Breast epithelium (tissue), 4 donors: ENCODE measurements around the gene OPHN1. TPM values are rescaled to one million over a fixed set of nuclear protein-coding genes. Genes with fewer than 3 reads are reported as not detected.

Experiments used
- DNase-seq, 2 donors: peaks; one replicate each; pipeline ENCODE4 v3.0.0-alpha.2; 2019; ENCODE audit warnings: low spot score in 2 of 2
- H3K27ac ChIP-seq, 2 donors: fragments of 200-600 bp; sonication (generic) in 1 of 2; one replicate each; pipeline ENCODE4 v1.5.1; 2016 to 2019; ENCODE audit warnings: mild to moderate bottlenecking in 1 of 2
- H3K27me3 ChIP-seq, 2 donors: fragments of 200-600 bp; sonication (generic) in 1 of 2; one replicate each; pipeline versions ENCODE4 v1.5.1 to v1.6.0; 2017 to 2019; ENCODE audit warnings: control low read depth in 1 of 2, mild to moderate bottlenecking in 1 of 2
- H3K36me3 ChIP-seq: fragments of 200-600 bp; one replicate; pipeline ENCODE4 v1.5.1; 2019
- H3K4me1 ChIP-seq, 2 donors: fragments of 200-600 bp; sonication (generic); one replicate each; pipeline ENCODE4 v1.5.1; 2016 to 2019; ENCODE audit warnings: control low read depth in 1 of 2
- H3K4me3 ChIP-seq, 3 donors: fragments of 200-600 bp; sonication (generic); 1 replicate in 2 of 3; 2 replicates in 1 of 3; pipeline ENCODE4 v1.5.1; 2016 to 2019; ENCODE audit warnings: mild to moderate bottlenecking in 3 of 3, moderate library complexity in 2 of 3
- H3K9me3 ChIP-seq, 2 donors: fragments of 200-600 bp; sonication (generic) in 1 of 2; one replicate each; pipeline ENCODE4 v1.5.1; 2016 to 2019; ENCODE audit warnings: control low read depth in 1 of 2
- CTCF ChIP-seq, 3 donors: fragments of 450-650 bp; IDR thresholded peaks; one replicate each; pipeline ENCODE4 v1.5.1; 2016 to 2017; ENCODE audit warnings: antibody characterized with exemption in 3 of 3, mild to moderate bottlenecking in 3 of 3, moderate library complexity in 3 of 3
- POLR2A ChIP-seq: fragments of 450-650 bp; IDR thresholded peaks from one replicate; pipeline ENCODE4 v1.6.1; 2016; ENCODE audit warnings: antibody characterized with exemption, mild to moderate bottlenecking, moderate library complexity
- POLR2AphosphoS5 ChIP-seq, 3 donors: sonication (generic); formaldehyde crosslinking; IDR thresholded peaks; one replicate each; pipeline ENCODE4 v1.6.1; 2017; ENCODE audit warnings: antibody characterized with exemption in 3 of 3
- intact Hi-C: fragments of 100-400 bp; cut with DNase I; formaldehyde crosslinking; loops from one replicate; pipeline ENCODE4 v1.15.1; 2023; ENCODE audit warnings: low total_unique reads
- total RNA-seq, 3 donors: library from RNA; depleted of rRNA; stranded (reverse); fragments of >200 nt; gene quantifications; one replicate each; pipeline ENCODE4 v1.1.0, GENCODE V29; 2016

Gene OPHN1
- total RNA-seq, 3 donors from 2014 or later, result 9.5 to 20.2 (median 14.6) TPM

GRCh38 chrX:68196939-68197791 lies 236.1 kb downstream of the OPHN1 start:
- no peak overlapping the region for H3K27ac ChIP-seq
- TF ChIP-seq CTCF (IDR thresholded peaks at IDR 0.05), result peak; percentile 52 to 58 (median 55)
- TF ChIP-seq POLR2AphosphoS5 (IDR thresholded peaks at IDR 0.05), result no peak
- H3K4me1 ChIP-seq, result no peaks in the 10 kb centered on the region
- intact Hi-C loops, result no loop called here
- no peaks in the 10 kb centered on the region for H3K9me3 ChIP-seq
- no peak overlapping the region for H3K4me3 ChIP-seq
- H3K36me3 ChIP-seq, result no peaks in the 10 kb centered on the region
- peak in 1 of 2 donors; percentile 18 for DNase-seq
- peaks cover 0 to 40% of the 10 kb centered on the region in 2 donors for H3K27me3 ChIP-seq

- intact Hi-C loops, result no loop called here
- no peak for TF ChIP-seq CTCF (IDR thresholded peaks at IDR 0.05)
- TF ChIP-seq POLR2A, result no peak
- TF ChIP-seq POLR2AphosphoS5 (IDR thresholded peaks at IDR 0.05), result no peak
- H3K27ac ChIP-seq, result no peak overlapping the region
- H3K4me3 ChIP-seq, result no peak overlapping the region
- H3K9me3 ChIP-seq, result no peaks in the 10 kb centered on the region
- no peak for DNase-seq
- H3K36me3 ChIP-seq, result no peaks in the 10 kb centered on the region
- peaks cover 0 to 33% of the 10 kb centered on the region in 2 donors for H3K27me3 ChIP-seq
- no peaks in the 10 kb centered on the region for H3K4me1 ChIP-seq
Observed at GRCh38 chrX:68195561-68195960, 237.7 kb downstream of the OPHN1 start.

DNA sequence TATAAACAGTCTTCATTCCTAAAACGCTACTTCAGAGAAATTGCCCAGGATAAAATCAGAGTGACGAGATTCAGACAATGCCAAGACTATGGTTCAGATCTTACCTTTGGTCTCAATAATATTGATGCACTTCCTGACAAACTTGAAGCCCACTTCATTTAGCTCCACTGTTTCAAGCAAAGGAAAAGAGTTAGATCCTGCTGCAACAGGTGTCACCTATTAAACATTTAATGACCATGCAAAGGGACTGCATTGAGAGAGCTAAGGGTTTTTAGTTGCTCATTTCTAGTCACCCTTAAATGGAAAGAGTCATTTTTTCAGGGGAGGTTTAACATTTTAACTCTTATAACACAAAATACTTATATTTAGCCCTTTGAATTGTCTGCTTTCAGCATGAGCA lies 239.5 kb downstream of the OPHN1 start:
- TF ChIP-seq POLR2AphosphoS5 (IDR thresholded peaks at IDR 0.05) (no peak), POLR2A (no peak), CTCF (IDR thresholded peaks at IDR 0.05) (no peak)
- DNase-seq, result no peak
- H3K36me3 ChIP-seq, result no peaks in the 10 kb centered on the region
- peaks cover 0 to 42% of the 10 kb centered on the region in 2 donors for H3K27me3 ChIP-seq
- H3K4me3 ChIP-seq, result no peak overlapping the region
- intact Hi-C loops, result no loop called here
- H3K9me3 ChIP-seq, result no peaks in the 10 kb centered on the region
- no peaks in the 10 kb centered on the region for H3K4me1 ChIP-seq
- H3K27ac ChIP-seq, result no peak overlapping the region

DNA sequence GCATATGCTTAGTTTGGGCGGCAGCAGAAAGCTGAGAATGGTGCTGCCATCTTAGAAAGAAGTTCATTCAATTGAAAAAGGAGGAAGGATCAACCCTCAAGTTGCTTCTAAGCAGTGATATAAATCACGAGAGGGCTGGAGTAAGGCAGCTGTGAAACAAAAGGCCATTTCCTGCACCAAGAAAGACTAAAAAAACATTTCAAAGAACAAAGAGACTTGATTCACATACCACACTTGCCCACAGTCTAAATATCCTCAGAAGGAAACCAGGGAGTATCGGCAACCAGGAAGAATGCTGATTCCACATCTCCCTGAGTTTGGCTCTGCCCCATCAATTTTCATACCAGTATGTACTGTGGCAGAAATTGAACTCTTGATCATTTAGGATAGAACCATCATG lies 240.1 kb downstream of the OPHN1 start:
- no peak overlapping the region for H3K4me3 ChIP-seq
- peaks cover 0 to 43% of the 10 kb centered on the region in 2 donors for H3K27me3 ChIP-seq
- TF ChIP-seq POLR2AphosphoS5 (IDR thresholded peaks at IDR 0.05) (no peak), CTCF (IDR thresholded peaks at IDR 0.05) (no peak), POLR2A (no peak)
- H3K36me3 ChIP-seq, result no peaks in the 10 kb centered on the region
- no peak for DNase-seq
- H3K4me1 ChIP-seq, result no peaks in the 10 kb centered on the region
- intact Hi-C loops, result no loop called here
- no peak overlapping the region for H3K27ac ChIP-seq
- H3K9me3 ChIP-seq, result no peaks in the 10 kb centered on the region

DNA sequence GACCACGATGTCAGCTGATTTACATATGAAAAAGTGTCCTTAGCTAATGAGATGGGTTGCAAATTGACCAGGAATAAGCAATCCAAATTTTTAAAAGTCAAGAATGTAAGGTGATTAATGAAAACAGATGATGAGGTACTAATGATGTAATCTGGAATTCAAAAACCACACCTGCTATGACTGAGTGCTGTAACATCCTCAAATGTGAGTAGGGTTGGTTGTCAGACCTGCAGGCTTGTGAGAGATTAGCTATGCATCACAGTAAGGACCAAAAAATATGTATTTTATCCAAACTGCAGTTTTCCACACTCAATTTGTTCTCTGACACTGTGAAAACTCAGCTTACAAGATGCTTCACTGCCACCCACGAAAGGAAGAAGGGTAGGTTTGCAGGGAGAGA lies 242.5 kb downstream of the OPHN1 start:
- no peaks in the 10 kb centered on the region for H3K36me3 ChIP-seq
- no peak overlapping the region for H3K4me3 ChIP-seq
- intact Hi-C loops, result no loop called here
- no peaks in the 10 kb centered on the region for H3K4me1 ChIP-seq
- no peak for TF ChIP-seq POLR2A
- TF ChIP-seq POLR2AphosphoS5 (IDR thresholded peaks at IDR 0.05), result no peak
- no peak overlapping the region for H3K27ac ChIP-seq
- peaks cover 0 to 41% of the 10 kb centered on the region in 2 donors for H3K27me3 ChIP-seq
- no peak for DNase-seq
- H3K9me3 ChIP-seq, result no peaks in the 10 kb centered on the region
